ENCODE measurements around the gene STK11.

The STK11 gene

GRCh38 chr19:1267477-1268225 lies 62.1 kb downstream of the STK11 start:
- Histone ChIP-seq H3K27ac (ENCODE audit: low read length) (no peak overlapping the region), H3K36me3 (ENCODE audit: insufficient read depth, low read depth, low read length) (peaks cover 26% of the 10 kb centered on the region), H3K27me3 (ENCODE audit: insufficient read depth, low read length) (peaks cover 17% of the 10 kb centered on the region), H3K4me1 (ENCODE audit: insufficient read depth, low read length) (peaks cover 19% of the 10 kb centered on the region), H3K4me3 (ENCODE audit: low read length) (peak overlapping the region; percentile 75), H3K9ac (ENCODE audit: low read depth, low read length) (0 out of 2 replicates have a peak overlapping the region, but pooled peaks have one; percentile 32), H3K9me3 (ENCODE audit: insufficient read depth, low read depth, low read length) (no peaks in the 10 kb centered on the region)

DNA sequence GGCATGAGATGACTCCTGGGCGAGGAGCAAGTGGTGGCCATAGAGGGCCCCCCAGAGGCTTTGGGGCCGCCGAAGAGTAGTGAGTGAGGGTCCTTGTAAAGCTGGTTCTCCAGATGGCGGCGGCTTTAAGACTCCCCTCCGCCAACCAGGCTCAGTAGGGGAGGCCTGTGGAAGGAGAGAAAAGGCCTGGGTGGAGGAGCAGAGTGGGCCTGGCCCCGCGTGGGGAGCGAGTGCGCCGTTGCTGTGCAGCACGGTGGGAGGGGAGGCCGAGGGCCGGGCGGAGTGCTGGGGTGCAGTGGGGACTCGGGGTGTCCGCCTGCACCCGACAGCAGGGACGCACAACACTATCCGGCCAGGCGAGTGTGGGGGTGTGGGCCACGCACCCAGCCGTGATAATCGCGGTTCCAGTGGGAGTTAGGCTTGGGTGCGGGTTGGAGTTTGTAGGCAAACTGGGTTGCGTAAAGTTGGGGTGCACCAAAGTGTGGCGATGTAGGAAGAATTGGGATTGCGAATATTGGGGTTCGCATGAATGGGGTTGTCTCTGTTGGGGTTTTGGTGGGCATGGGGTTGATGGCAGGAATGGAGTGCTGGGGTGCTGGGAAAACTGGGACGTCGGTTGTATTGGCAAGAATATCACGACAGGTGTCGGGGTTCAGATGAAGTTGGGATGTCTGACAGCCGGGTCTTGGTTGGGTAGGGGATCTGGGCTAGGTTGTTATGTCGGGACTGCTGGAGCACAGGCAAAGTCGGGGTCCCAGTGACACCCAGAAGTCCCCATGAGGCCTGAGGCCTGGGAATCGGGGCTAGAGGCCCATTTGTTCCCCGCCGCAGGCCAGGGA lies 62.9 kb downstream of the STK11 start:
- Histone ChIP-seq H3K27ac (ENCODE audit: low read length) (no peak overlapping the region), H3K4me1 (ENCODE audit: insufficient read depth, low read length) (peaks cover 13% of the 10 kb centered on the region), H3K9ac (ENCODE audit: low read depth, low read length) (no peak overlapping the region; the same call in 1 of the 2 replicates), H3K36me3 (ENCODE audit: insufficient read depth, low read depth, low read length) (peaks cover 34% of the 10 kb centered on the region), H3K27me3 (ENCODE audit: insufficient read depth, low read length) (peaks cover 17% of the 10 kb centered on the region), H3K4me3 (ENCODE audit: low read length) (peak overlapping the region; percentile 44), H3K9me3 (ENCODE audit: insufficient read depth, low read depth, low read length) (no peaks in the 10 kb centered on the region)

DNA sequence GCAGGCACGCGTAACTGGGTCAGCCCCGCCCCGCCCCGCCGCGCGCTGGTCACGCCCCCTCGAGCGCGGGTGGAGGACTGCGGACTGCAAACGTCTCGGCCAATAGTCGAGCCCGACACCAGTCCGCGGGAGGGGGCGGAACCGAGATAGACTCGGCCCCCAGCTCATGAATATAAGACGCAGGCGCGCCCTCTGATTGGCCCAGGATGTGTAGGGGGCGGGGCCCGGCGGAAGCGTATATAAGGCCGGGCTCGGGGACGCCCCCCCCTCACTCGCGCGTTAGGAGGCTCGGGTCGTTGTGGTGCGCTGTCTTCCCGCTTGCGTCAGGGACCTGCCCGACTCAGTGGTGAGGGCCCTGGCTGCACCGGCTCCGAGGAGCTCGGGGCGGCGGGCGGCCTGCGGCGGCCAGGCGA lies 63.5 kb downstream of the STK11 start, which contains the start of gene CIRBP:
TSS of gene CIRBP (plus strand) at position 268 of the 413 bp plus-strand sequence. CDS start 1,602 bp downstream, outside the sequence.
- H3K27me3 ChIP-seq (ENCODE audit: insufficient read depth, low read length): peaks cover 17% of the 10 kb centered on the region
- H3K4me1 ChIP-seq (ENCODE audit: insufficient read depth, low read length): peaks cover 17% of the 10 kb centered on the region
- H3K36me3 ChIP-seq (ENCODE audit: insufficient read depth, low read depth, low read length): peaks cover 40% of the 10 kb centered on the region
- H3K4me3 ChIP-seq (ENCODE audit: low read length): peak within 1 kb of the TSS; percentile 94
- peak within 1 kb of the TSS; percentile 80 for H3K27ac ChIP-seq (ENCODE audit: low read length)
- no peaks in the 10 kb centered on the region for H3K9me3 ChIP-seq (ENCODE audit: insufficient read depth, low read depth, low read length)
- H3K9ac ChIP-seq (ENCODE audit: low read depth, low read length): peak within 1 kb of the TSS; percentile 97

DNA sequence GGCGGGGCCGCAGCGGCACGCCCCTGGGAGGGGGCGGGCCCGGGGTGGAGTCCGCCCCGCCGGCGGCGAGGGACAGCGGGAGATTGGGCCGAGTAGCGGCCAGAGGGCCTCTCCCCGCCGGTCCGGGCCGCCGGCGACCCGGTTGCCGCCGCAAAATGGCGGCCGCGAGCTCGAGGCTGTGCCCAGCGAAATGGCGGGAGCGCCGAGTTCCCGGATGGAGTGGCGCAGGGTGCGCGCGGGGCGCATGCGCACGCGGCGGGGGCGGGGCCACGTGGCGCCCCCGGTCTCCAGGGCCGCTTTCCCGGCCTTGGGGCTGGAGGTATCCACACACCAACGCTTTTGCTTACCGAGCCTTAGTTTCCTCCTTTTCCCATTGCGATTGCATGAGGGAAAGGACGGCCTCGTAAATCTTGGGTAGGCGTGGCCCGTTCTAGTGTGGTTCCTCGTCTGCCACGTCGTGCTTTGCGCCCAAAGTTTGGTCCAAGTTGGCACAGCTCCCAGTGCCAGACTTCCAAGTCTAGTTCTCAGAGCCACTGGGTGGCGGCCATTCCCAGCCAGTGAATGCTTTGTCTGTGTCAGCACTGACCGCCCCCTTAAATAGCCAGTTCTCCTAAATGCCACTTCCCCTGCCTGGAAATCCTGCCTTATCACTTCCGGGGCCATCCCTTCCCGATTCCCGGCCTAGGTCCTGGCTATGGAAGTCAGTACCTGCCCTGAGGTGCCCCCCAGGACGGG lies 64.1 kb downstream of the STK11 start:
- Histone ChIP-seq H3K36me3 (ENCODE audit: insufficient read depth, low read depth, low read length) (peaks cover 46% of the 10 kb centered on the region), H3K27ac (ENCODE audit: low read length) (peak overlapping the region; percentile 80), H3K4me1 (ENCODE audit: insufficient read depth, low read length) (peaks cover 16% of the 10 kb centered on the region)

GRCh38 chr19:1270213-1270853 lies 64.8 kb downstream of the STK11 start:
- Histone ChIP-seq H3K9me3 (ENCODE audit: insufficient read depth, low read depth, low read length) (no peaks in the 10 kb centered on the region), H3K27ac (ENCODE audit: low read length) (peak overlapping the region; percentile 80), H3K4me1 (ENCODE audit: insufficient read depth, low read length) (peaks cover 10% of the 10 kb centered on the region), H3K36me3 (ENCODE audit: insufficient read depth, low read depth, low read length) (peaks cover 49% of the 10 kb centered on the region), H3K27me3 (ENCODE audit: insufficient read depth, low read length) (peaks cover 17% of the 10 kb centered on the region), H3K9ac (ENCODE audit: low read depth, low read length) (peak overlapping the region; percentile 97), H3K4me3 (ENCODE audit: low read length) (peak overlapping the region; percentile 94)

More for the DNA sequence above, 64.1 kb downstream of the STK11 start:
- H3K9me3 ChIP-seq (ENCODE audit: insufficient read depth, low read depth, low read length): no peaks in the 10 kb centered on the region
- peak overlapping the region; percentile 97 for H3K9ac ChIP-seq (ENCODE audit: low read depth, low read length)
- H3K27me3 ChIP-seq (ENCODE audit: insufficient read depth, low read length): peaks cover 17% of the 10 kb centered on the region
- peak overlapping the region; percentile 94 for H3K4me3 ChIP-seq (ENCODE audit: low read length)

GRCh38 chr19:1270854-1271527 lies 65.4 kb downstream of the STK11 start:
- Histone ChIP-seq H3K9me3 (ENCODE audit: insufficient read depth, low read depth, low read length) (no peaks in the 10 kb centered on the region), H3K27me3 (ENCODE audit: insufficient read depth, low read length) (peaks cover 17% of the 10 kb centered on the region), H3K27ac (ENCODE audit: low read length) (no peak overlapping the region), H3K36me3 (ENCODE audit: insufficient read depth, low read depth, low read length) (peaks cover 49% of the 10 kb centered on the region), H3K4me1 (ENCODE audit: insufficient read depth, low read length) (peaks cover 10% of the 10 kb centered on the region), H3K9ac (ENCODE audit: low read depth, low read length) (peak overlapping the region; percentile 97; the same call in 1 of the 2 replicates), H3K4me3 (ENCODE audit: low read length) (peak overlapping the region; percentile 94; the same call in 1 of the 2 replicates)

DNA sequence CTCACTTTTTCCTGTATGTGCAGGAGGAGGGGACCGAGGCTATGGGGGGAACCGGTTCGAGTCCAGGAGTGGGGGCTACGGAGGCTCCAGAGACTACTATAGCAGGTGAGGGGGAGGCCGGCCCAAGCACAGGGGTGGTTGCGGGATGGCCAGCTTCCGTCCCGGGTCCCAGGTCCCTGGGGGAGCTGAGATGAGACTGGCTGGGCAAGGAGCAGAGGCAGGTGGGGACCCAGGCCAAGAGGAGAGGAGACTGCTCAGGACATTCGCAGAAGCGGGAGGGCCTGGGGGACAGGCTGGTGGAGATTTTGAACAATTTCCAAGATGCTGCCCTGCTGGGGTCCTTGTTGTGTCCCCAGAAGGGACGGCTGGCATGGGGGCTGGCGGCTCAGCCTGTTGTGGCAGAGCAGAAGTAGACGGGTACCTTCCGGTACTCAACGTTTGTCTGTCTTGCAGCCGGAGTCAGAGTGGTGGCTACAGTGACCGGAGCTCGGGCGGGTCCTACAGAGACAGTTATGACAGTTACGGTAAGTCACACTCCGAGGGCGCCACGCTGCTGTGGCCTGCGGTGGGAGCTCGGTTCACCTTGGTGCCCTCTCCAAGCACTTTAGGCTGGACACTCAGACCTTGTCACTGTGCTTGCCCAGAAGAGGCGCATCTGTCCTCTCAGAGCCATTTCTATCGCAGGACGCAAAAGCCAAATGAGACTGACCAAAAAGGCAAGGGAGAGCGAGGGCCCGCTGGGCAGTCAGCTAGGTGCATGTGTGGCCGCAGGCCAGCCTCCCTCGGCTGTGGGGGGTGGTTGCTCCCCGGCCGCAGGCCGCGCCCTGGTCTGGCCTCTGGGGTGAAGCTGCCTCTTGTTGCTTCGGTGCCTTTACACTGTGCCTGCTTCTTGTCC lies 66.2 kb downstream of the STK11 start:
- H3K27ac ChIP-seq (ENCODE audit: low read length): no peak overlapping the region

GRCh38 chr19:1272423-1273262 lies 67.1 kb downstream of the STK11 start:
- no peaks in the 10 kb centered on the region for H3K9me3 ChIP-seq (ENCODE audit: insufficient read depth, low read depth, low read length)
- H3K36me3 ChIP-seq (ENCODE audit: insufficient read depth, low read depth, low read length): peaks cover 49% of the 10 kb centered on the region
- peaks cover 10% of the 10 kb centered on the region for H3K4me1 ChIP-seq (ENCODE audit: insufficient read depth, low read length)
- peak overlapping the region; percentile 37 for H3K9ac ChIP-seq (ENCODE audit: low read depth, low read length)
- H3K27me3 ChIP-seq (ENCODE audit: insufficient read depth, low read length): peaks cover 10% of the 10 kb centered on the region; the same call in 1 of the 2 replicates
- H3K27ac ChIP-seq (ENCODE audit: low read length): no peak overlapping the region
- H3K4me3 ChIP-seq (ENCODE audit: low read length): no peak overlapping the region

More for the DNA sequence above, 66.2 kb downstream of the STK11 start:
- peaks cover 49% of the 10 kb centered on the region for H3K36me3 ChIP-seq (ENCODE audit: insufficient read depth, low read depth, low read length)
- H3K4me1 ChIP-seq (ENCODE audit: insufficient read depth, low read length): peaks cover 10% of the 10 kb centered on the region
- H3K9ac ChIP-seq (ENCODE audit: low read depth, low read length): no peak overlapping the region
- no peaks in the 10 kb centered on the region for H3K9me3 ChIP-seq (ENCODE audit: insufficient read depth, low read depth, low read length)
- no peak overlapping the region for H3K4me3 ChIP-seq (ENCODE audit: low read length)
- peaks cover 17% of the 10 kb centered on the region for H3K27me3 ChIP-seq (ENCODE audit: insufficient read depth, low read length)

- Histone ChIP-seq H3K4me3 (ENCODE audit: low read length) (no peak overlapping the region), H3K36me3 (ENCODE audit: insufficient read depth, low read depth, low read length) (peaks cover 49% of the 10 kb centered on the region), H3K4me1 (ENCODE audit: insufficient read depth, low read length) (peaks cover 9% of the 10 kb centered on the region), H3K9me3 (ENCODE audit: insufficient read depth, low read depth, low read length) (no peaks in the 10 kb centered on the region), H3K9ac (ENCODE audit: low read depth, low read length) (peak overlapping the region; percentile 37; the same call in 1 of the 2 replicates), H3K27ac (ENCODE audit: low read length) (no peak overlapping the region), H3K27me3 (ENCODE audit: insufficient read depth, low read length) (peaks cover 2% of the 10 kb centered on the region; the same call in 1 of the 2 replicates)
Measured at GRCh38 chr19:1273263-1274041, 67.9 kb downstream of the STK11 start.
